ENCODE data around the gene CAMTA1.

DNA sequence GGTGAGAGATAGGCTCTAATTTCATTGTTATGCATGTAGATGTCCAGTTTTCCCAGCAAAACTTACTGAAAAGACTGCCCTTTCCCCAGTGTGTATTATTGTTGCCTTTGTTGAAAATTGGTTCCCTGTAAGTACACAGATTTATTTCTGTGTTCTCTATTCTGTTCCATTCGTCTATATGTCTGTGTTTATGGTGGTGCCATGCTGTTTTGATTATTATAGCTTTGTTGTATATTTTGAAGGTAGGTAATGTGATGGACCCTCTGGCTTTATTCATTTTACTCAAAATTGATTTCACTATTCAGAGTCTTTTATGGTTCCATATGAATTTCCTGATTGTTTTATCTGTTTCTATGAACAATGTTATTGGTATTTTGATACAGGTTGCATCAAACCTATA is 610.0 kb downstream of the CAMTA1 start:
- TF ChIP-seq, protein P1, sequence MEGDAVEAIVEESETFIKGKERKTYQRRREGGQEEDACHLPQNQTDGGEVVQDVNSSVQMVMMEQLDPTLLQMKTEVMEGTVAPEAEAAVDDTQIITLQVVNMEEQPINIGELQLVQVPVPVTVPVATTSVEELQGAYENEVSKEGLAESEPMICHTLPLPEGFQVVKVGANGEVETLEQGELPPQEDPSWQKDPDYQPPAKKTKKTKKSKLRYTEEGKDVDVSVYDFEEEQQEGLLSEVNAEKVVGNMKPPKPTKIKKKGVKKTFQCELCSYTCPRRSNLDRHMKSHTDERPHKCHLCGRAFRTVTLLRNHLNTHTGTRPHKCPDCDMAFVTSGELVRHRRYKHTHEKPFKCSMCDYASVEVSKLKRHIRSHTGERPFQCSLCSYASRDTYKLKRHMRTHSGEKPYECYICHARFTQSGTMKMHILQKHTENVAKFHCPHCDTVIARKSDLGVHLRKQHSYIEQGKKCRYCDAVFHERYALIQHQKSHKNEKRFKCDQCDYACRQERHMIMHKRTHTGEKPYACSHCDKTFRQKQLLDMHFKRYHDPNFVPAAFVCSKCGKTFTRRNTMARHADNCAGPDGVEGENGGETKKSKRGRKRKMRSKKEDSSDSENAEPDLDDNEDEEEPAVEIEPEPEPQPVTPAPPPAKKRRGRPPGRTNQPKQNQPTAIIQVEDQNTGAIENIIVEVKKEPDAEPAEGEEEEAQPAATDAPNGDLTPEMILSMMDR (IDR thresholded peaks at IDR 0.05) = no peak
- TF ChIP-seq EP300 (IDR thresholded peaks at IDR 0.05) = no peak
- no peak for TF ChIP-seq POLR2A (IDR thresholded peaks at IDR 0.05)
- TF ChIP-seq POLR2AphosphoS5 (IDR thresholded peaks at IDR 0.05) = no peak

Data from stomach (tissue), 4 donors.